ENCODE data around the gene TUBGCP6.

- TF ChIP-seq CTCF (IDR thresholded peaks at IDR 0.05) (no peak), POLR2A (IDR thresholded peaks at IDR 0.05) (no peak)
Observed at GRCh38 chr22:50217543-50218152, 27.2 kb downstream of the TUBGCP6 start.

All from thyroid gland (tissue), 4 donors.